Measurements from ENCODE around the gene TBC1D9B.
A peak's percentile ranks its signal among the peaks of the same experiment; 100 is the strongest.

TBC1D9B gene

GRCh38 chr5:179907556-179908324 lies at the start of gene TBC1D9B:
TBC1D9B (minus strand) TSS chr5:179907897; CDS start chr5:179907821, 76 bp downstream.
- intact Hi-C loops (cut with DNase I) = loop anchor here (5.0 kb wide), 3 partner anchors 50 to 180 kb away; partner anchors contain the start of genes MRNIP and RNF130
- peak in 41 of 42 donors; percentile 30 to 84 (median 66) for DNase-seq

GRCh38 chr5:179955630-179956029 lies 47.9 kb upstream of the TBC1D9B start:
- intact Hi-C loops (cut with DNase I) = no loop called here

GRCh38 chr5:179955062-179955461 lies 47.4 kb upstream of the TBC1D9B start:
- intact Hi-C loops (cut with DNase I) = no loop called here
- no peak for DNase-seq

More at GRCh38 chr5:179955630-179956029, 47.9 kb upstream of the TBC1D9B start:
- DNase-seq = no peak

GRCh38 chr5:179954434-179954833 lies 46.7 kb upstream of the TBC1D9B start:
- no peak for DNase-seq
- intact Hi-C loops (cut with DNase I) = no loop called here

- no peak for DNase-seq
- intact Hi-C loops (cut with DNase I) = no loop called here
Observed at GRCh38 chr5:179953987-179954386, 46.3 kb upstream of the TBC1D9B start.

- intact Hi-C loops (cut with DNase I) = no loop called here
- DNase-seq = no peak
Observed at GRCh38 chr5:179936976-179937681, 29.4 kb upstream of the TBC1D9B start.

- peak in 1 of 42 donors; percentile 44 for DNase-seq
- intact Hi-C loops (cut with DNase I) = no loop called here
Observed at GRCh38 chr5:179930788-179931473, 23.2 kb upstream of the TBC1D9B start.

- intact Hi-C loops (cut with DNase I) = no loop called here
- peak in 3 of 42 donors; percentile 2 to 9 (median 8) for DNase-seq
Observed at GRCh38 chr5:179927824-179928223, 20.1 kb upstream of the TBC1D9B start.

GRCh38 chr5:179926657-179927056 lies 19.0 kb upstream of the TBC1D9B start:
- peak in 2 of 42 donors; percentile 7 to 19 for DNase-seq
- intact Hi-C loops (cut with DNase I) = no loop called here

- DNase-seq = peak in 7 of 42 donors; percentile 16 to 44 (median 28)
- intact Hi-C loops (cut with DNase I) = no loop called here
Observed at GRCh38 chr5:179923436-179923835, 15.7 kb upstream of the TBC1D9B start.

- no peak for DNase-seq
- intact Hi-C loops (cut with DNase I) = no loop called here
Observed at GRCh38 chr5:179920175-179920574, 12.5 kb upstream of the TBC1D9B start.

- intact Hi-C loops (cut with DNase I) = no loop called here
- peak in 6 of 42 donors; percentile 3 to 34 (median 10) for DNase-seq
Observed at GRCh38 chr5:179919487-179920060, 11.9 kb upstream of the TBC1D9B start.

GRCh38 chr5:179918742-179919486 lies 11.2 kb upstream of the TBC1D9B start:
- peak in 6 of 42 donors; percentile 6 to 34 (median 10) for DNase-seq
- intact Hi-C loops (cut with DNase I) = no loop called here

GRCh38 chr5:179916523-179916922 lies 8.8 kb upstream of the TBC1D9B start:
- intact Hi-C loops (cut with DNase I) = no loop called here
- peak in 4 of 42 donors; percentile 7 to 26 (median 19) for DNase-seq

GRCh38 chr5:179915406-179915935 lies 7.8 kb upstream of the TBC1D9B start:
- peak in 2 of 42 donors; percentile 15 to 29 for DNase-seq

GRCh38 chr5:179914032-179914755 lies 6.5 kb upstream of the TBC1D9B start:
- intact Hi-C loops (cut with DNase I) = no loop called here

More at GRCh38 chr5:179915406-179915935, 7.8 kb upstream of the TBC1D9B start:
- intact Hi-C loops (cut with DNase I) = no loop called here

GRCh38 chr5:179913461-179913860 lies 5.8 kb upstream of the TBC1D9B start:
- peak in 4 of 42 donors; percentile 5 to 27 (median 24) for DNase-seq
- intact Hi-C loops (cut with DNase I) = no loop called here

More at GRCh38 chr5:179914032-179914755, 6.5 kb upstream of the TBC1D9B start:
- DNase-seq = peak in 3 of 42 donors; percentile 12 to 31 (median 23)

Measured in head of caudate nucleus (tissue), 42 donors.